Hepatocyte (in vitro differentiated cells): Measurements from ENCODE around the gene STXBP5L. TPM values are rescaled to one million over a fixed set of nuclear protein-coding genes. Genes with fewer than 3 reads are reported as not detected.
"Not testable (repeated sequence)": the region's sequence is repeated elsewhere in the genome, so short reads cannot be mapped to it uniquely, and the experiment has no call there.

ENCODE experiments used
- DNase-seq: peaks from one replicate; pipeline ENCODE4 v3.0.0-alpha.2; 2016; ENCODE audit warnings: low spot score
- H2AFZ ChIP-seq: fragments of 200-600 bp; sonication (generic); 2 replicates; pipeline ENCODE4 v1.6.0; 2016; ENCODE audit warnings: antibody characterized with exemption, mild to moderate bottlenecking
- H3K27ac ChIP-seq: fragments of 200-600 bp; sonication (generic); 2 replicates; pipeline ENCODE4 v1.5.1; 2016; ENCODE audit warnings: mild to moderate bottlenecking
- H3K27me3 ChIP-seq: fragments of 200-600 bp; sonication (generic); 2 replicates; pipeline ENCODE4 v1.6.1; 2016
- H3K36me3 ChIP-seq: fragments of 200-600 bp; sonication (generic); replicated peaks from 2 replicates; pipeline ENCODE4 v1.5.1; 2016; ENCODE audit warnings: low read depth; ENCODE audit not compliant: insufficient read depth
- H3K4me1 ChIP-seq: fragments of 200-600 bp; sonication (generic); 2 replicates; pipeline ENCODE4 v1.5.1; 2016; ENCODE audit warnings: mild to moderate bottlenecking, moderate library complexity; ENCODE audit not compliant: insufficient read depth
- H3K4me2 ChIP-seq: fragments of 200-600 bp; sonication (generic); 2 replicates; pipeline ENCODE4 v1.6.0; 2016
- H3K4me3 ChIP-seq: fragments of 200-600 bp; sonication (generic); 2 replicates; pipeline ENCODE4 v1.5.1; 2016; ENCODE audit warnings: mild to moderate bottlenecking
- H3K79me2 ChIP-seq: fragments of 200-600 bp; sonication (generic); 2 replicates; pipeline ENCODE4 v1.6.0; 2017; ENCODE audit warnings: mild to moderate bottlenecking
- H3K9me2 ChIP-seq: fragments of 200-600 bp; sonication (generic); replicated peaks from 2 replicates; pipeline ENCODE4 v1.6.0; 2017; ENCODE audit warnings: mild to moderate bottlenecking; ENCODE audit not compliant: insufficient read depth
- H3K9me3 ChIP-seq: fragments of 200-600 bp; sonication (generic); 2 replicates; pipeline ENCODE4 v1.5.1; 2016; ENCODE audit warnings: low read depth, mild to moderate bottlenecking
- H4K20me1 ChIP-seq: fragments of 200-600 bp; sonication (generic); 2 replicates; pipeline ENCODE4 v1.6.0; 2016; ENCODE audit warnings: mild to moderate bottlenecking; ENCODE audit not compliant: insufficient read depth, poor library complexity, severe bottlenecking
- CTCF ChIP-seq: fragments of 200-600 bp; sonication (generic); IDR thresholded peaks from 2 replicates; pipeline ENCODE4 v1.5.1; 2016; ENCODE audit warnings: antibody characterized with exemption, mild to moderate bottlenecking; ENCODE audit not compliant: poor library complexity
- EZH2 ChIP-seq: fragments of 200-600 bp; sonication (generic); IDR thresholded peaks from 2 replicates; pipeline ENCODE4 v1.6.1; 2016; ENCODE audit warnings: antibody characterized with exemption, mild to moderate bottlenecking, borderline replicate concordance
- EZH2phosphoT487 ChIP-seq: fragments of 200-600 bp; sonication (generic); IDR thresholded peaks from one replicate; pipeline ENCODE4 v1.6.1; 2018; ENCODE audit warnings: antibody characterized with exemption, mild to moderate bottlenecking, low read depth, moderate library complexity; ENCODE audit not compliant: unreplicated experiment, severe bottlenecking
- WGBS: methylation state at CpG from one replicate; pipeline ENCODE4 v1.1.6; 2016; ENCODE audit warnings: low lambda C conversion rate; ENCODE audit errors: missing lambda C conversion rate; 5-methylcytosine and 5-hydroxymethylcytosine counted together
- polyA plus RNA-seq: library from polyadenylated mRNA; unstranded; fragments of >200 nt; fragmentation: Nextera tagmentation; extraction: Ambion mirVana; gene quantifications from 2 replicates; pipeline ENCODE4 v1.2.1, GENCODE V29; 2016
- total RNA-seq: library from RNA; depleted of rRNA; stranded (reverse); fragments of >200 nt; gene quantifications from 2 replicates; pipeline ENCODE4 v1.2.3, GENCODE V29; 2014

STXBP5L gene
- total and polyA plus RNA-seq, 2 experiments from 2014 or later = 0.53 to 1.4 TPM

- no peak for DNase-seq
- Histone ChIP-seq H4K20me1 (no peaks in the 10 kb centered on the region), H3K9me2 (no peaks in the 10 kb centered on the region), H3K27me3 (no peaks in the 10 kb centered on the region), H2AFZ (no peak overlapping the region), H3K36me3 (no peaks in the 10 kb centered on the region), H3K4me2 (no peak overlapping the region), H3K4me1 (no peaks in the 10 kb centered on the region), H3K79me2 (no peaks in the 10 kb centered on the region), H3K4me3 (no peak overlapping the region), H3K9me3 (no peaks in the 10 kb centered on the region), H3K27ac (no peak overlapping the region)
- no peak for TF ChIP-seq CTCF
- no peak for TF ChIP-seq EZH2
- TF ChIP-seq EZH2phosphoT487 = no peak
- 62% methylated on average over 4 of the region's 4 CpGs for WGBS
These were observed 32.0 kb upstream of the STXBP5L start for GRCh38 chr3:120875989-120876388.

- Histone ChIP-seq H3K4me1 (no peaks in the 10 kb centered on the region), H3K27me3 (no peaks in the 10 kb centered on the region), H3K4me2 (no peak overlapping the region), H3K27ac (no peak overlapping the region), H2AFZ (no peak overlapping the region), H3K9me3 (no peaks in the 10 kb centered on the region), H3K9me2 (no peaks in the 10 kb centered on the region), H4K20me1 (no peaks in the 10 kb centered on the region), H3K36me3 (no peaks in the 10 kb centered on the region), H3K79me2 (no peaks in the 10 kb centered on the region), H3K4me3 (no peak overlapping the region)
- no peak for DNase-seq
- WGBS = 86% methylated on average over 4 of the region's 4 CpGs
- TF ChIP-seq EZH2phosphoT487 (no peak), EZH2 (no peak), CTCF (no peak)
These were observed 28.6 kb upstream of the STXBP5L start for GRCh38 chr3:120879411-120879810.

GRCh38 chr3:120892921-120893320 is 15.1 kb upstream of the STXBP5L start:
- no peak for TF ChIP-seq EZH2phosphoT487
- no peak for DNase-seq
- Histone ChIP-seq H3K4me2 (no peak overlapping the region), H3K9me2 (no peaks in the 10 kb centered on the region), H3K79me2 (no peaks in the 10 kb centered on the region), H3K36me3 (no peaks in the 10 kb centered on the region), H3K27ac (no peak overlapping the region), H3K4me3 (no peak overlapping the region), H2AFZ (no peak overlapping the region), H3K4me1 (no peaks in the 10 kb centered on the region), H3K9me3 (no peaks in the 10 kb centered on the region), H3K27me3 (no peaks in the 10 kb centered on the region), H4K20me1 (no peaks in the 10 kb centered on the region)

GRCh38 chr3:120894316-120895057 is 13.5 kb upstream of the STXBP5L start:
- Histone ChIP-seq H3K27me3 (no peaks in the 10 kb centered on the region), H3K4me2 (peak overlapping the region; percentile 25), H3K4me1 (no peaks in the 10 kb centered on the region), H3K9me3 (no peaks in the 10 kb centered on the region), H3K27ac (no peak overlapping the region), H3K36me3 (no peaks in the 10 kb centered on the region), H3K4me3 (no peak overlapping the region), H2AFZ (no peak overlapping the region), H4K20me1 (no peaks in the 10 kb centered on the region), H3K79me2 (no peaks in the 10 kb centered on the region), H3K9me2 (no peaks in the 10 kb centered on the region)
- 26% methylated on average over 5 of the region's 5 CpGs for WGBS
- peak; percentile 17 for DNase-seq
- no peak for TF ChIP-seq EZH2
- no peak for TF ChIP-seq CTCF
- no peak for TF ChIP-seq EZH2phosphoT487

- H3K4me1 ChIP-seq, H3K79me2 ChIP-seq, H3K4me2 ChIP-seq, H3K9me2 ChIP-seq, H2AFZ ChIP-seq, H3K27me3 ChIP-seq, H3K27ac ChIP-seq, H3K9me3 ChIP-seq, DNase-seq, H4K20me1 ChIP-seq, H3K36me3 ChIP-seq, H3K4me3 ChIP-seq: not testable (repeated sequence)
- WGBS = 93% methylated on average over 6 of the region's 6 CpGs
These were observed 6.3 kb upstream of the STXBP5L start for GRCh38 chr3:120901716-120902115.
